DOHH2 (cell line): ENCODE measurements around the gene IL36RN.

Experiments
- H3F3A ChIP-seq: fragments of 200-600 bp; sonication (generic), shearing (Covaris generic); 2 replicates; pipeline ENCODE4 v1.6.0; 2016; ENCODE audit warnings: antibody characterized with exemption, mild to moderate bottlenecking; ENCODE audit not compliant: control insufficient read depth, insufficient read depth
- H3K27ac ChIP-seq: fragments of 200-600 bp; sonication (generic); 2 replicates; pipeline ENCODE4 v1.5.1; 2014; ENCODE audit warnings: low read depth, mild to moderate bottlenecking, low read length, moderate library complexity
- H3K27me3 ChIP-seq: fragments of 200-600 bp; sonication (generic); 2 replicates; pipeline ENCODE4 v1.6.1; 2014; ENCODE audit warnings: mild to moderate bottlenecking, low read length, mixed read lengths; ENCODE audit not compliant: control insufficient read depth
- H3K36me3 ChIP-seq: fragments of 200-600 bp; sonication (generic); 2 replicates; pipeline ENCODE4 v1.6.1; 2014; ENCODE audit warnings: mild to moderate bottlenecking, low read length, moderate library complexity, mixed read lengths; ENCODE audit not compliant: control insufficient read depth
- H3K4me1 ChIP-seq: fragments of 200-600 bp; sonication (generic); 2 replicates; pipeline ENCODE4 v1.6.1; 2014; ENCODE audit warnings: mild to moderate bottlenecking, low read length, mixed read lengths; ENCODE audit not compliant: control insufficient read depth
- H3K4me2 ChIP-seq: fragments of 200-600 bp; sonication (generic); 2 replicates; pipeline ENCODE4 v1.6.0; 2014; ENCODE audit warnings: mild to moderate bottlenecking, low read length, moderate library complexity
- H3K4me3 ChIP-seq: fragments of 200-600 bp; sonication (generic); 2 replicates; pipeline ENCODE4 v1.5.1; 2014; ENCODE audit warnings: mild to moderate bottlenecking, low read length, mixed read lengths
- H3K79me2 ChIP-seq: fragments of 200-600 bp; sonication (generic); 2 replicates; pipeline ENCODE4 v1.6.1; 2014; ENCODE audit warnings: mild to moderate bottlenecking, low read length, mixed read lengths; ENCODE audit not compliant: control insufficient read depth
- H3K9me2 ChIP-seq: fragments of 200-600 bp; sonication (generic); replicated peaks from 2 replicates; pipeline ENCODE4 v1.6.1; 2014; ENCODE audit warnings: mild to moderate bottlenecking, low read length, mixed read lengths; ENCODE audit not compliant: control insufficient read depth
- H3K9me3 ChIP-seq: fragments of 200-600 bp; sonication (generic); 2 replicates; pipeline ENCODE4 v1.6.1; 2014; ENCODE audit warnings: antibody characterized with exemption, low read length, mixed read lengths; ENCODE audit not compliant: control insufficient read depth, insufficient read depth
- H4K20me1 ChIP-seq: fragments of 200-600 bp; sonication (generic); 2 replicates; pipeline ENCODE4 v1.6.0; 2014; ENCODE audit warnings: low read depth, mild to moderate bottlenecking, antibody characterized with exemption, low read length, moderate library complexity; ENCODE audit not compliant: control insufficient read depth, insufficient read depth
- CTCF ChIP-seq: fragments of 200-600 bp; sonication (generic); IDR thresholded peaks from one replicate; pipeline ENCODE4 v1.5.1; 2014; ENCODE audit warnings: antibody characterized with exemption, mild to moderate bottlenecking, low read depth, low read length; ENCODE audit not compliant: poor library complexity, severe bottlenecking
- EZH2phosphoT487 ChIP-seq: fragments of 200-600 bp; sonication (generic); IDR thresholded peaks from 2 replicates; pipeline ENCODE4 v1.6.1; 2017; ENCODE audit warnings: borderline replicate concordance, mild to moderate bottlenecking, antibody characterized with exemption, low read length, moderate library complexity, mixed read lengths

Gene IL36RN

GRCh38 chr2:113034016-113034415 lies 25.0 kb upstream of the IL36RN start:
- H3F3A ChIP-seq: no peaks in the 10 kb centered on the region
- no peak for TF ChIP-seq CTCF
- TF ChIP-seq EZH2phosphoT487: no peak
- no peaks in the 10 kb centered on the region for H3K4me1 ChIP-seq
- no peak overlapping the region for H3K4me3 ChIP-seq
- no peaks in the 10 kb centered on the region for H3K79me2 ChIP-seq
- H3K27ac ChIP-seq: no peak overlapping the region
- no peaks in the 10 kb centered on the region for H4K20me1 ChIP-seq
- H3K36me3 ChIP-seq: no peaks in the 10 kb centered on the region
- no peak overlapping the region for H3K4me2 ChIP-seq
- no peaks in the 10 kb centered on the region for H3K9me2 ChIP-seq
- H3K9me3 ChIP-seq: no peaks in the 10 kb centered on the region
- H3K27me3 ChIP-seq: peaks cover 16% of the 10 kb centered on the region; the same call in 1 of the 2 replicates

DNA sequence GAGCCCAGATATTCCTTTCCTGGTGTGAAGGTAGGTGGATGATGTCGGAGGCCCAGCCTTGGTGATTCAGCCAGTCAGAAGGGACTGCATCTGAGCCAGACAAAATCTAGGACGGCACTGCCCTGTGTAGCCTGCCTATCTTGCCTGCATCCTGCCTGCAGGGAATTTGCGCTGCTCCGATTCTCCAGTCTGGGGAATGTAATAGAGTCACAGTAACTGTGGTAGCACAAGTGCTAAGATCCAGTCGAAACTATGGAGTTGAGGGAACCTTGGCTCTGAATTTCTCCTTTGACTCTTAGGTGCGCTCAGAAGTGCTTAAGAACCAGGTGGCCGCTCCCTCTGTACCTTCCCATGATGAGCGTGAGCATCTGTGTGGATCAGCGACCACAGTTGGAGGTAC lies 22.2 kb upstream of the IL36RN start:
- TF ChIP-seq EZH2phosphoT487 (no peak), CTCF (no peak)
- no peaks in the 10 kb centered on the region for H4K20me1 ChIP-seq
- no peak overlapping the region for H3K27ac ChIP-seq
- no peaks in the 10 kb centered on the region for H3K79me2 ChIP-seq
- H3K9me2 ChIP-seq: no peaks in the 10 kb centered on the region
- no peaks in the 10 kb centered on the region for H3K9me3 ChIP-seq
- H3K4me2 ChIP-seq: no peak overlapping the region
- H3K4me3 ChIP-seq: no peak overlapping the region
- H3F3A ChIP-seq: no peaks in the 10 kb centered on the region
- no peaks in the 10 kb centered on the region for H3K4me1 ChIP-seq
- peaks cover 6% of the 10 kb centered on the region; the same call in 1 of the 2 replicates for H3K27me3 ChIP-seq
- H3K36me3 ChIP-seq: no peaks in the 10 kb centered on the region

- no peaks in the 10 kb centered on the region for H3K79me2 ChIP-seq
- no peaks in the 10 kb centered on the region for H4K20me1 ChIP-seq
- no peaks in the 10 kb centered on the region for H3K9me2 ChIP-seq
- no peak overlapping the region for H3K27ac ChIP-seq
- no peaks in the 10 kb centered on the region for H3F3A ChIP-seq
- TF ChIP-seq CTCF: no peak
- no peak for TF ChIP-seq EZH2phosphoT487
- H3K27me3 ChIP-seq: peaks cover 4% of the 10 kb centered on the region; the same call in 1 of the 2 replicates
- H3K4me1 ChIP-seq: no peaks in the 10 kb centered on the region
- no peaks in the 10 kb centered on the region for H3K36me3 ChIP-seq
- H3K4me2 ChIP-seq: no peak overlapping the region
- no peak overlapping the region for H3K4me3 ChIP-seq
- H3K9me3 ChIP-seq: no peaks in the 10 kb centered on the region
These were observed 20.7 kb upstream of the IL36RN start for GRCh38 chr2:113038291-113038690.
